GM13976 (cell line): ENCODE data around the gene DNAI2.

Source experiments
- DNase-seq: peaks from one replicate; pipeline ENCODE4 v3.0.0; 2012; ENCODE audit warnings: low spot score
- CTCF ChIP-seq: IDR thresholded peaks from 2 replicates; pipeline ENCODE4 v1.5.1; 2012; ENCODE audit warnings: borderline replicate concordance, mild to moderate bottlenecking; ENCODE audit not compliant: insufficient read depth; ENCODE audit errors: extremely low read depth, missing control alignments, control extremely low read depth
- in situ Hi-C: fragments of 300-500 bp; cut with MboI; formaldehyde crosslinking; loops from one replicate; pipeline ENCODE4 v1.12.0; 2022; ENCODE audit warnings: low sequenced_read_pairs, mixed read lengths, inconsistent platforms; ENCODE audit not compliant: unreplicated experiment

DNAI2 gene

GRCh38 chr17:74356646-74357465, 82.8 kb downstream of the DNAI2 start:
- in situ Hi-C loops = no loop called here
- TF ChIP-seq CTCF = no peak
- DNase-seq = no peak

GRCh38 chr17:74357466-74357809, 83.4 kb downstream of the DNAI2 start:
- in situ Hi-C loops = no loop called here
- no peak for TF ChIP-seq CTCF
- DNase-seq = no peak

- DNase-seq = no peak
- TF ChIP-seq CTCF = no peak
- in situ Hi-C loops = no loop called here
Measured at GRCh38 chr17:74358697-74359096, 84.7 kb downstream of the DNAI2 start.

- TF ChIP-seq CTCF = no peak
- DNase-seq = no peak
- in situ Hi-C loops = loop anchor here (10.0 kb wide), 1 partner anchor 65 kb away; no protein-coding TSS in a partner anchor
Measured at GRCh38 chr17:74359916-74360315, 85.9 kb downstream of the DNAI2 start.

- DNase-seq = no peak
- TF ChIP-seq CTCF = no peak
- in situ Hi-C loops = loop anchor here (10.0 kb wide), 1 partner anchor 66 kb away; no protein-coding TSS in a partner anchor
Measured at GRCh38 chr17:74360899-74361229, 86.8 kb downstream of the DNAI2 start.

GRCh38 chr17:74361230-74362068, 87.4 kb downstream of the DNAI2 start, which contains the start of gene BTBD17:
Gene BTBD17 (minus strand): TSS chr17:74361868. CDS start chr17:74361819, 49 bp downstream.
- in situ Hi-C loops = loop anchor here (10.0 kb wide), 1 partner anchor 67 kb away; no protein-coding TSS in a partner anchor
- peak; percentile 51 for TF ChIP-seq CTCF
- DNase-seq = peak; percentile 78
